ENCODE data around the gene RASA2. TPM values are rescaled to one million over a fixed set of nuclear protein-coding genes. Genes with fewer than 3 reads are reported as not detected.
A peak's percentile ranks its signal among the peaks of the same experiment; 100 is the strongest.

The RASA2 gene
- total RNA-seq, 2 experiments from 2014 or later = 53.7 to 54.5 TPM

GRCh38 chr3:141500397-141500796, 13.6 kb downstream of the RASA2 start:
- peak overlapping the region; percentile 85 for H3K27ac Mint-ChIP-seq
- H3K4me1 Mint-ChIP-seq = peaks cover 58% of the 10 kb centered on the region
- no peak overlapping the region for H3K4me3 Mint-ChIP-seq
- no peaks in the 10 kb centered on the region for H3K27me3 Mint-ChIP-seq
- H3K36me3 Mint-ChIP-seq (ENCODE audit: low read depth) = peaks cover 45% of the 10 kb centered on the region
- ChIA-PET CTCF (interaction anchor here (1.3 to 2.7 kb wide), 6 partner anchors 13 to 60 kb away, joined by 3 to 11 read pairs (median 3); partner anchors contain the start of gene RASA2), POLR2A (interaction anchor here (1.9 to 7.6 kb wide), 3 partner anchors 13 to 53 kb away, joined by 6 to 194 read pairs (median 47); partner anchors contain the start of gene RASA2)
- peaks cover 15% of the 10 kb centered on the region for H3K9me3 Mint-ChIP-seq
- DNase-seq = no peak

DNA sequence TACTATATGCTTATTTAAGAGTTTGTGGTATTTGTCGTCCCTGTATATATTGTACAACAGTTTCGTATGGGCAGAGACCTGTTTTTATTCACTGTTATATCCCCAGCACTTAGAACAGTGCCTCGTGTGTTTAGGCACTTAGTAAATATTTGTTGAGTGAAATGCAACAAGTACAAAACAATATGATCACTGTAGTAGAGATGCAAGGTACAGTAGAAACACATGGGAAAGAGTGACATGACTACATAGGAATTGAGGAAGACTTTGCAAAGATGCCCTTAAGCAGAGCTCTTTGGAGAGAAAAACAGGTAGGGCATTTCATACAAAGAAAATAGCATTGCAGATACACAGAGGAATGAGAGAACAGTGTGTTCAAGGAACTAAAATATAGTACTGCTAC, 18.3 kb downstream of the RASA2 start:
- Mint-ChIP-seq H3K27ac (no peak overlapping the region), H3K27me3 (no peaks in the 10 kb centered on the region), H3K4me1 (peaks cover 33% of the 10 kb centered on the region), H3K4me3 (no peak overlapping the region), H3K9me3 (peaks cover 5% of the 10 kb centered on the region), H3K36me3 (ENCODE audit: low read depth) (peaks cover 31% of the 10 kb centered on the region)
- DNase-seq = no peak
- ChIA-PET CTCF (no interaction called here), POLR2A (no interaction called here)

DNA sequence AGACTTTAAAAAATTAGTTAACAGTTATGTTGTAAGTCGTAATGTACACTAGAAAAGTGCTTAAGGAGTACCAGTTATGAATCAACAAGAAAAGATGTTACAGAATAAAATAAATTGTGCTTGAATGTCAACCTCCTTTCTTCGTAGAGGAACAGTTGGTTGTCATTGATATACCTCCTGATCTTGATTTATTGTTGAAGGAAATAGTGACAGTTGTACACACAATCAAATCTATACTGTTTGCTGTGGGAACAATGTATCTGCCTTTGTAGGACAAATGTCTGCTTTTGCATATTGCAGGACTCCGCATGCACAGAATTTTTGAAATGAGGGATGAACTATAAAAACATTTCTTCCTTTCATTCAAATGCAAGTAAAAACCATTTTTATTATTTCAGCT, 19.2 kb downstream of the RASA2 start:
- Mint-ChIP-seq H3K4me3 (no peak overlapping the region), H3K27me3 (no peaks in the 10 kb centered on the region), H3K4me1 (peaks cover 34% of the 10 kb centered on the region), H3K27ac (no peak overlapping the region), H3K9me3 (peaks cover 5% of the 10 kb centered on the region), H3K36me3 (ENCODE audit: low read depth) (peaks cover 36% of the 10 kb centered on the region)
- ChIA-PET POLR2A (no interaction called here), CTCF (no interaction called here)
- DNase-seq = no peak

- Mint-ChIP-seq H3K36me3 (ENCODE audit: low read depth) (peaks cover 47% of the 10 kb centered on the region), H3K27me3 (no peaks in the 10 kb centered on the region), H3K27ac (no peak overlapping the region), H3K4me1 (peaks cover 33% of the 10 kb centered on the region), H3K4me3 (no peak overlapping the region), H3K9me3 (peaks cover 2% of the 10 kb centered on the region)
- ChIA-PET POLR2A (interaction anchor here (1.5 kb wide), 1 partner anchor 9 kb away, joined by 4 read pairs; no protein-coding TSS in a partner anchor), CTCF (interaction anchor here (0.9 kb wide), 1 partner anchor 65 kb away, joined by 3 read pairs; no protein-coding TSS in a partner anchor)
- no peak for DNase-seq
Observed at GRCh38 chr3:141507392-141508066, 20.7 kb downstream of the RASA2 start.

GRCh38 chr3:141508067-141508436, 21.2 kb downstream of the RASA2 start:
- H3K36me3 Mint-ChIP-seq (ENCODE audit: low read depth) = peaks cover 53% of the 10 kb centered on the region
- H3K4me1 Mint-ChIP-seq = peaks cover 34% of the 10 kb centered on the region
- no peak overlapping the region for H3K4me3 Mint-ChIP-seq
- DNase-seq = no peak
- peaks cover 2% of the 10 kb centered on the region for H3K9me3 Mint-ChIP-seq
- no peak overlapping the region for H3K27ac Mint-ChIP-seq
- no peaks in the 10 kb centered on the region for H3K27me3 Mint-ChIP-seq
- CTCF ChIA-PET = no interaction called here
- POLR2A ChIA-PET = interaction anchor here (0.8 to 1.5 kb wide), 2 partner anchors 9 to 19 kb away, joined by 3 to 4 read pairs; no protein-coding TSS in a partner anchor

DNA sequence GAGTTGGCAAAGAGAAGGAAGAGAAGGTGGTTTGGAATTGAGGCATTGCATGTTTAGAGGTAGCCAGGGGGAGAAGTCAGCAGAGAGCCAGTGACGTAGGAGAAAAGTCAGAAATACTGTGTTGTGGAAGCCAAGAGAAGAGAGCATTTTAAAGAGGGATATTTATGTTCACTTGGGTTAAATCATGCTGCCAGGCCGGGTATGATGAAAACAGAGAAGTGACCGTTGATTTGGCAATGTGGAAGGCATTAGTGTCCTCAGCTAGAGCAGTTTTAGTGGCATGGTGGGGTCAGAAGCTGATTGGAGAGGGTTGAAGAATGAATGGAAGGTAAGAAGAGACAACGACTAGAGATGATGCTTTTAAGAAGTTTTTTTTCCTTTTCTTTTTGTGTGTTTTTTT, 24.5 kb downstream of the RASA2 start:
- H3K27ac Mint-ChIP-seq = no peak overlapping the region
- ChIA-PET POLR2A (no interaction called here), CTCF (no interaction called here)
- no peak overlapping the region for H3K4me3 Mint-ChIP-seq
- no peaks in the 10 kb centered on the region for H3K27me3 Mint-ChIP-seq
- no peak for DNase-seq
- peaks cover 8% of the 10 kb centered on the region for H3K9me3 Mint-ChIP-seq
- H3K36me3 Mint-ChIP-seq (ENCODE audit: low read depth) = peaks cover 81% of the 10 kb centered on the region
- H3K4me1 Mint-ChIP-seq = peaks cover 36% of the 10 kb centered on the region

DNA sequence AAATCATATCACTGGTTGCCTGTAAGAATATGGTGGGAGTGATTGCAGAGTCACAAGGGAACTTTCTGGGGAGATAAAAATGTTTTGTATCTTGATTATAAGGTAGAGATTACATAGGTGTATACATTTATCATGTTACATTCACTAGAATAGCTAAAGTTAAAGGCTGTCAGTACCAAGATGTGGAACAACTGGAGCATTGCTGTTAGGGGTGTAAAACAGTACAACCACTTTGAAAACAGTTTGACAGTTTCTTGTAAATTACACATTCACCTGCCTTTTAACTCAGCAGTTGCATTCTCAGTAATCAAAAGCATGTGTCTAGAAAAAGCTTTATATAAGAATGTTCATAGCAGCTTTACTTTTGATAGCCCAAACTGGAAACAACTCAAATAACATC, 27.6 kb downstream of the RASA2 start:
- peaks cover 92% of the 10 kb centered on the region for H3K36me3 Mint-ChIP-seq (ENCODE audit: low read depth)
- H3K4me3 Mint-ChIP-seq = no peak overlapping the region
- H3K9me3 Mint-ChIP-seq = peaks cover 17% of the 10 kb centered on the region
- H3K27ac Mint-ChIP-seq = no peak overlapping the region
- CTCF ChIA-PET = interaction anchor here (0.8 to 2.7 kb wide), 3 partner anchors 47 to 199 kb away, joined by 4 to 13 read pairs (median 4); no protein-coding TSS in a partner anchor
- no peaks in the 10 kb centered on the region for H3K27me3 Mint-ChIP-seq
- no peak for DNase-seq
- POLR2A ChIA-PET = interaction anchor here (1.1 to 3.1 kb wide), 6 partner anchors 11 to 33 kb away, joined by 3 to 12 read pairs (median 6); partner anchors contain the start of gene RASA2
- H3K4me1 Mint-ChIP-seq = peaks cover 28% of the 10 kb centered on the region

DNA sequence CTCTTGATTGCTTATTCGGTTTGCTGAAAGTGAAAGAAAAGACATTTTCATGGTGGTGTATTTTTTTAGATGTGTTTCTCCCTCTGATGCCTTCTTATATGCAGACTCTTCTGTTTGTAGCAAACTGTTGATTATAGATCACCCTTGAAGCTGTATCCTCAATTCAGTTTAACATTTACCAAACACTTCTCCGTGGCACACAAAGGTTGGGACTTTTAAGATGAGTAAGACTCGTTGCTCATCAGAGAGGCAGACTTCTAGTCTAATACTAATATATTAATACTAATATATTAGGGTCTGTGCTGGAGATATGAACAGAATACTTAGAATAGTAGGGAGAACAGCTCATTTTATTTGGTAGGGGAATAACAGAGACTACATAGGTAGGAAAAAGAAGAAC, 32.8 kb downstream of the RASA2 start:
- H3K4me3 Mint-ChIP-seq = no peak overlapping the region
- no peak overlapping the region for H3K27ac Mint-ChIP-seq
- POLR2A ChIA-PET = interaction anchor here (0.8 kb wide), 1 partner anchor 37 kb away, joined by 3 read pairs; no protein-coding TSS in a partner anchor
- H3K27me3 Mint-ChIP-seq = no peaks in the 10 kb centered on the region
- peaks cover 15% of the 10 kb centered on the region for H3K9me3 Mint-ChIP-seq
- peaks cover 79% of the 10 kb centered on the region for H3K36me3 Mint-ChIP-seq (ENCODE audit: low read depth)
- no peak for DNase-seq
- peaks cover 25% of the 10 kb centered on the region for H3K4me1 Mint-ChIP-seq
- CTCF ChIA-PET = no interaction called here

DNA sequence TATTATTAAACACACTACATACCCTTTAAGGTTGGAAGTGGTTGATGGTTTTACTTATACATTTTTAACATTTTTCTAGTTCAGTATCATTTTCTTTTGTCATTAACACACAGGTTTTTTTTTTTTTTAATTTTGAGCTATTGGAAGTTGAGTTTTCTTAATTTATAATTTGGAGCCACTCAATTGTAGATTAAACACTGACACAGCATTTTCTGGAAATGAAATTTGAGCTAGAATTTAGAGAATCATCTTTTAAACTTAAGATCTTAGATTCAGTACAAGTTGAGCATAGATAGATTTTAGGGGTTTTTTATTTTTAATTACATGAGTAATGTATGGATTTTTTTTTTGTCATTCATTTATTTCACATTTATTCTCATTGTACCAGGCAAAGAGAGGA, 35.0 kb downstream of the RASA2 start:
- Mint-ChIP-seq H3K9me3 (peaks cover 7% of the 10 kb centered on the region), H3K4me1 (peaks cover 38% of the 10 kb centered on the region), H3K27ac (no peak overlapping the region), H3K36me3 (ENCODE audit: low read depth) (peaks cover 78% of the 10 kb centered on the region), H3K27me3 (no peaks in the 10 kb centered on the region), H3K4me3 (no peak overlapping the region)
- CTCF ChIA-PET = no interaction called here
- POLR2A ChIA-PET = no interaction called here
- no peak for DNase-seq

GRCh38 chr3:141523615-141524375, 37.0 kb downstream of the RASA2 start:
- Mint-ChIP-seq H3K27me3 (no peaks in the 10 kb centered on the region), H3K36me3 (ENCODE audit: low read depth) (peaks cover 63% of the 10 kb centered on the region), H3K4me1 (peaks cover 42% of the 10 kb centered on the region), H3K27ac (no peak overlapping the region), H3K4me3 (no peak overlapping the region), H3K9me3 (no peaks in the 10 kb centered on the region)
- ChIA-PET POLR2A (interaction anchor here (1.0 to 1.3 kb wide), 3 partner anchors 21 to 50 kb away, joined by 3 read pairs; no protein-coding TSS in a partner anchor), CTCF (interaction anchor here (0.9 to 1.0 kb wide), 2 partner anchors 23 to 37 kb away, joined by 3 read pairs; no protein-coding TSS in a partner anchor)
- DNase-seq = no peak

DNA sequence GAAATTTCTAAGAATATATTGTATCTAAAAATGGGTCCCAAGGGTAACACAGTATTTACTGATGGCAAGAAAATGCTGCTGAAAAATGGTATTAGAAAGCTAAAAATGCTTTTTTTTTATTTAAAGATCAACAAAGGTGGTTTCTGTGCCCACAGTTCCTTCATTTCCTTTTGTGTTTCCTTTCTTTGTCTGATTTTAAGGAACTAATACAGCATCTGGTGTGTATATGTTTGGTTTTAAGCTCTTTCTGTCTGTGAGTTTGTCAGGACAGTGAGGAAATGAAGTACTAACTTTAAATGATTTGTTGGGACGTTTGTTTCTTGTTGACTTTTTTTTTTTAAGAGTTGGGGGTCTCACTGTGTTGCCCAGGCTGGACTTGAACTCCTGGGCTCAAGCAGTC, 38.2 kb downstream of the RASA2 start:
- H3K27ac Mint-ChIP-seq = no peak overlapping the region
- CTCF ChIA-PET = interaction anchor here (1.0 kb wide), 1 partner anchor 10 kb away, joined by 3 read pairs; no protein-coding TSS in a partner anchor
- no peak overlapping the region for H3K4me3 Mint-ChIP-seq
- peaks cover 43% of the 10 kb centered on the region for H3K4me1 Mint-ChIP-seq
- POLR2A ChIA-PET = interaction anchor here (1.3 to 2.2 kb wide), 3 partner anchors 10 to 51 kb away, joined by 3 to 7 read pairs (median 5); no protein-coding TSS in a partner anchor
- peaks cover 59% of the 10 kb centered on the region for H3K36me3 Mint-ChIP-seq (ENCODE audit: low read depth)
- no peaks in the 10 kb centered on the region for H3K9me3 Mint-ChIP-seq
- no peaks in the 10 kb centered on the region for H3K27me3 Mint-ChIP-seq
- DNase-seq = no peak

- DNase-seq = no peak
- ChIA-PET POLR2A (interaction anchor here (1.5 to 2.2 kb wide), 2 partner anchors 11 to 38 kb away, joined by 5 to 7 read pairs; no protein-coding TSS in a partner anchor), CTCF (no interaction called here)
- Mint-ChIP-seq H3K4me1 (peaks cover 46% of the 10 kb centered on the region), H3K9me3 (no peaks in the 10 kb centered on the region), H3K27ac (no peak overlapping the region), H3K4me3 (no peak overlapping the region), H3K36me3 (ENCODE audit: low read depth) (peaks cover 60% of the 10 kb centered on the region), H3K27me3 (no peaks in the 10 kb centered on the region)
Observed at GRCh38 chr3:141525814-141526213, 39.0 kb downstream of the RASA2 start.

GRCh38 chr3:141526709-141527108, 39.9 kb downstream of the RASA2 start:
- H3K36me3 Mint-ChIP-seq (ENCODE audit: low read depth) = peaks cover 57% of the 10 kb centered on the region

More at GRCh38 chr3:141526709-141527108, 39.9 kb downstream of the RASA2 start:
- POLR2A ChIA-PET = interaction anchor here (2.2 kb wide), 1 partner anchor 12 kb away, joined by 5 read pairs; no protein-coding TSS in a partner anchor
- Mint-ChIP-seq H3K4me1 (peaks cover 43% of the 10 kb centered on the region), H3K27ac (no peak overlapping the region), H3K9me3 (no peaks in the 10 kb centered on the region), H3K4me3 (no peak overlapping the region), H3K27me3 (no peaks in the 10 kb centered on the region)
- no peak for DNase-seq
- CTCF ChIA-PET = no interaction called here

Measured in activated CD4-positive, alpha-beta memory T cell treated with anti-CD3 and anti-CD28 coated beads, Interleukin-2, amount 10 ng/mL, durations not matched to agents 7 days and 5 days (primary cell).